Osteoblast (primary cell): ENCODE data around the gene SLX9. TPM values are rescaled to one million over a fixed set of nuclear protein-coding genes. Genes with fewer than 3 reads are reported as not detected.

Source experiments
- DNase-seq: peaks from one replicate; pipeline ENCODE4 v3.0.0; 2011; ENCODE audit warnings: low spot score, mixed read lengths; ENCODE audit not compliant: insufficient read length; ENCODE audit errors: missing footprints
- H2AFZ ChIP-seq: 2 replicates; pipeline ENCODE4 v1.6.0; 2011; ENCODE audit warnings: mild to moderate bottlenecking, low read length
- H3K27ac ChIP-seq: 2 replicates; pipeline ENCODE4 v1.5.1; 2011; ENCODE audit warnings: mild to moderate bottlenecking, low read depth, low read length, moderate library complexity
- H3K27me3 ChIP-seq: 2 replicates; pipeline ENCODE4 v1.6.0; 2012; ENCODE audit warnings: mild to moderate bottlenecking, control low read depth, inconsistent platforms, low read length, moderate library complexity; ENCODE audit not compliant: insufficient read depth
- H3K36me3 ChIP-seq: 2 replicates; pipeline ENCODE4 v1.5.1; 2011; ENCODE audit warnings: mild to moderate bottlenecking, low read length, control low read depth, moderate library complexity; ENCODE audit not compliant: insufficient read depth
- H3K4me1 ChIP-seq: 2 replicates; pipeline ENCODE4 v1.5.1; 2011; ENCODE audit warnings: mild to moderate bottlenecking, low read length, control low read depth, moderate library complexity; ENCODE audit not compliant: insufficient read depth
- H3K4me2 ChIP-seq: 2 replicates; pipeline ENCODE4 v1.6.0; 2011; ENCODE audit warnings: mild to moderate bottlenecking, low read length; ENCODE audit not compliant: insufficient read depth
- H3K4me3 ChIP-seq: fragments of 200-600 bp; sonication (generic); 3 replicates; pipeline ENCODE4 v1.5.1; 2012; ENCODE audit warnings: mild to moderate bottlenecking, low read length, inconsistent platforms; ENCODE audit not compliant: insufficient read depth
- H3K79me2 ChIP-seq: 2 replicates; pipeline ENCODE4 v1.6.0; 2012; ENCODE audit warnings: mild to moderate bottlenecking, low read length, control low read depth, inconsistent platforms; ENCODE audit not compliant: insufficient read depth
- H3K9me3 ChIP-seq: 2 replicates; pipeline ENCODE4 v1.5.1; 2011; ENCODE audit warnings: low read depth, low read length, control low read depth
- H4K20me1 ChIP-seq: 2 replicates; pipeline ENCODE4 v1.6.0; 2012; ENCODE audit warnings: mild to moderate bottlenecking, low read length, control low read depth; ENCODE audit not compliant: insufficient read depth
- CTCF ChIP-seq: IDR thresholded peaks from 2 replicates; pipeline ENCODE4 v1.5.1; 2011; ENCODE audit warnings: mild to moderate bottlenecking, low read depth, low read length, moderate library complexity; ENCODE audit errors: extremely low read depth
- total RNA-seq: library from RNA; depleted of rRNA; stranded (reverse); fragments of >200 nt; gene quantifications from 2 replicates; pipeline ENCODE4 v1.2.3, GENCODE V29; 2012

Gene SLX9
- total RNA-seq, 1 donor: 9.4 TPM

DNA sequence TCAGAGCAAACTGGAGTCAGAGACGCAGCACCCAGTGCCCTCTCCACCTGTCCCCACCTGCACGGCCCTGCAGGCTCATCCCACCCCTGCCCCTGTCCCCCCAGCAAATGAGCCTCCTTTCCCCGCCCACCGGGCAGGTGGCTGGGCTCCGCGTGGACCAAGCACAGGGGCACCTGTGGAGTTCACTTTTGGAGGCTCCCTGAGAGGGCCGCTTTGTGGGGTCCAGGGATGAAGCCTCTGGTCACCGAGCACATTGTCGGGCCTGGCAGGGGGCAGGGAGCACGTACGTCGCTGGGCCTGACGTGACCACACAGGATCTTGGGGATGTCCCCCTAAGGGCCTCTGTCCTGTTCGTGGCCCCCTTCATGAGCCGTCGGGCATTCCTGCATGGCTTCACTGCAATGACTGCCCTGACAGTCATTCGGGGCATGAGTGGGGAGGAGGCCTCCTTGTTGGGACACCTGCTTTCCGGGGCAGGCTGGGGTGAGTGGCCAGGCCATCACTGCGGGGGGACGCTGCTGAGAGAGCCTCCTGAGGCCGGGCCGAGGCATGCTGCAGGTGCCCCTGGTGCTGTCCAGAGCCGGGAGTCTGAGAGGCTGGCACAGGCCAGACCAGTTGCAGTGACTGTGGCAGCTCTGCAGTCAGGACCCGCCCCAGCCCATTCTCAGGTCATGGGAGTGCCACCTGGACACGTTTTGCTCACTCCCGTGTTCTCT, 19.7 kb downstream of the SLX9 start:
- Histone ChIP-seq H3K27ac (peak overlapping the region; percentile 79), H3K27me3 (no peaks in the 10 kb centered on the region), H3K36me3 (peaks cover 19% of the 10 kb centered on the region), H4K20me1 (peaks cover 31% of the 10 kb centered on the region), H2AFZ (no peak overlapping the region), H3K4me2 (peak overlapping the region; percentile 66), H3K9me3 (no peaks in the 10 kb centered on the region), H3K4me3 (no peak overlapping the region), H3K79me2 (peaks cover 49% of the 10 kb centered on the region), H3K4me1 (peaks cover 35% of the 10 kb centered on the region)
- TF ChIP-seq CTCF: no peak
- no peak for DNase-seq

- Histone ChIP-seq H3K27ac (no peak overlapping the region), H3K4me3 (no peak overlapping the region), H3K79me2 (peaks cover 51% of the 10 kb centered on the region), H3K4me1 (peaks cover 42% of the 10 kb centered on the region), H3K27me3 (no peaks in the 10 kb centered on the region), H2AFZ (no peak overlapping the region), H3K36me3 (peaks cover 23% of the 10 kb centered on the region), H3K9me3 (no peaks in the 10 kb centered on the region), H3K4me2 (no peak overlapping the region), H4K20me1 (peaks cover 28% of the 10 kb centered on the region)
- DNase-seq: no peak
- TF ChIP-seq CTCF: no peak
Observed at GRCh38 chr21:44960141-44961092, 20.6 kb downstream of the SLX9 start.

DNA sequence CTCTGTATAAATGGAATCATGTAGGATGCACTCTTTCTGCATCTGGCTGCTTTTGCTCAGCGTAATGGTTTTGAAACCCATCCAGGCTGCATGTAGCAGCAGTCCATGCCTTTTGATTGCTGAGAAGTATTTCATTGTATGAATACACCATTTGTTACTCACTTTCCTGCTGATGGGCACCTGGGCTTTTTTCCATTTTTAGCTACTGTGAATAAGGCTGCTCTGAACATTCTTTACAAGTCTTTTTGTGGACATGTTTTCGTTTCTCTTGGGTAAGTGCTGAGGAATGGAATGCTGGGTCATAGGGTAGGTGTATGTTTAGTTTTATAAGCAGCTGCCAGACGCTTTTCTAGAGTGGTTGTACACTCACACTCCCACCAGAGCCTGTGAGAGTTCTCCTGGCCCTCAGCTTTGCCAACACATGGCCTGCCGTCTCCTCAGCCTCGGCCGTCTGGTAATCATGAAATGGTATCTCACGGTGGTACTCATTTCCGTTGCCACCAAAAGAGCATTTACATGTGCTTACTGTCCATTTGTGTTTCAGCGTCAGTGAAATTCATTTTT, 22.7 kb downstream of the SLX9 start:
- Histone ChIP-seq H3K4me1 (peaks cover 51% of the 10 kb centered on the region), H3K27me3 (no peaks in the 10 kb centered on the region), H3K4me3 (peak overlapping the region; percentile 29), H3K27ac (peak overlapping the region; percentile 91), H2AFZ (no peak overlapping the region), H4K20me1 (peaks cover 21% of the 10 kb centered on the region), H3K36me3 (peaks cover 26% of the 10 kb centered on the region), H3K9me3 (no peaks in the 10 kb centered on the region), H3K79me2 (peaks cover 44% of the 10 kb centered on the region), H3K4me2 (peak overlapping the region; percentile 73)
- no peak for TF ChIP-seq CTCF
- DNase-seq: peak; percentile 97
